HepG2 (cell line): ENCODE measurements around the gene PSMB9. TPM values are rescaled to one million over a fixed set of nuclear protein-coding genes. Genes with fewer than 3 reads are reported as not detected.

ENCODE experiments used
- ATAC-seq: fragments of 200-7000 bp; cut with Tn5 transposase; 3 replicates; pipeline ENCODE4 v1.9.1; 2020; ENCODE audit warnings: mild to moderate bottlenecking, moderate library complexity
- BruUV-seq: library from RNA; stranded (reverse); fragments of 400-500 nt; replicated peaks from 2 replicates; lab custom pipeline; 2021; lab: Mats Ljungman, UMichigan
- CTCF ChIA-PET: fragments of 300-600 bp; formaldehyde crosslinking; extraction: SDS; loops from one replicate; lab custom pipeline; 2021; ENCODE audit warnings: low total read pairs, inconsistent platforms, low intra/inter-chr PET ratio; lab: Yijun Ruan, JAX
- POLR2A ChIA-PET: fragments of 350-600 bp; sonication (Branson Sonifier 250); formaldehyde crosslinking; loops from one replicate; lab custom pipeline; 2020; ENCODE audit warnings: antibody characterized with exemption, inconsistent platforms; lab: Yijun Ruan, JAX
- DNase-seq: peaks from one replicate; pipeline ENCODE4 v3.0.0-alpha.2; 2015; ENCODE audit warnings: low spot score
- FAIRE-seq: peaks from 3 replicates; lab custom pipeline; 2011; peaks lifted over from hg19 to GRCh38; lab: Jason Lieb, UNC
- H2AFZ ChIP-seq: one replicate; pipeline ENCODE4 v1.6.1; 2011; ENCODE audit warnings: low read length, inconsistent platforms
- H3K27ac ChIP-seq: fragments of 300-600 bp; 3 replicates; pipeline ENCODE4 v1.8.0; 2011; ENCODE audit warnings: mixed run types, mild to moderate bottlenecking, mixed read lengths, low read length, inconsistent platforms; ENCODE audit not compliant: insufficient read depth; ENCODE audit errors: extremely low read length
- H3K27me3 ChIP-seq, 2 experiments: fragments of 200-600 bp in 1 of 2; 2 replicates in 1 of 2; 3 replicates in 1 of 2; pipeline versions ENCODE4 v1.6.0 to v1.8.0; 2011; ENCODE audit warnings: low read length in 2 of 2, mild to moderate bottlenecking in 2 of 2, moderate library complexity in 2 of 2, inconsistent platforms in 1 of 2; ENCODE audit not compliant: insufficient read depth in 2 of 2, control insufficient read depth in 1 of 2
- H3K36me3 ChIP-seq, 2 experiments: fragments of 200-600 bp in 1 of 2; replicated peaks in 1 of 2; 2 replicates in 1 of 2; 3 replicates in 1 of 2; pipeline versions ENCODE4 v1.5.1 to v1.8.0; 2011; ENCODE audit warnings: low read length in 2 of 2, inconsistent platforms in 1 of 2; ENCODE audit not compliant: insufficient read depth in 2 of 2, control insufficient read depth in 1 of 2
- H3K4me1 ChIP-seq: 2 replicates; pipeline ENCODE4 v1.5.1; 2012; ENCODE audit warnings: low read length, inconsistent platforms; ENCODE audit not compliant: insufficient read depth
- H3K4me2 ChIP-seq: 2 replicates; pipeline ENCODE4 v1.6.0; 2011; ENCODE audit warnings: low read depth, low read length, inconsistent platforms
- H3K4me3 ChIP-seq, 3 experiments: fragments of 200-600 bp in 1 of 3; sonication (generic), shearing (Covaris generic) in 1 of 3; replicated peaks in 1 of 3; 2 replicates each; pipeline ENCODE4 v1.5.1; 2011 to 2016; ENCODE audit warnings: low read length in 3 of 3, inconsistent platforms in 2 of 3, low read depth in 2 of 3, mild to moderate bottlenecking in 2 of 3, control low read depth in 1 of 3, mixed read lengths in 1 of 3; ENCODE audit not compliant: insufficient read depth in 1 of 3
- H3K79me2 ChIP-seq: one replicate; pipeline ENCODE4 v1.6.1; 2011; ENCODE audit warnings: low read length, inconsistent platforms; ENCODE audit not compliant: insufficient read depth
- H3K9ac ChIP-seq: 2 replicates; pipeline ENCODE4 v1.6.0; 2011; ENCODE audit warnings: mild to moderate bottlenecking, low read depth, low read length, inconsistent platforms; ENCODE audit not compliant: insufficient read depth
- H3K9me3 ChIP-seq: 2 replicates; pipeline ENCODE4 v1.5.1; 2012; ENCODE audit warnings: mild to moderate bottlenecking, low read length
- H4K20me1 ChIP-seq: 2 replicates; pipeline ENCODE4 v1.6.0; 2011; ENCODE audit warnings: inconsistent platforms, mild to moderate bottlenecking, low read length, moderate library complexity; ENCODE audit not compliant: insufficient read depth
- CEBPB ChIP-seq: IDR thresholded peaks from 2 replicates; pipeline ENCODE4 v1.6.1; 2011; ENCODE audit warnings: low read depth, low read length, improper control_type of control experiment, borderline replicate concordance
- CHD4 ChIP-seq: fragments of 200-600 bp; sonication (generic); IDR thresholded peaks from 2 replicates; pipeline ENCODE4 v1.7.0; 2017; ENCODE audit warnings: mild to moderate bottlenecking, low read length, borderline replicate concordance
- CSRNP1 ChIP-seq: sonication (generic); formaldehyde crosslinking; IDR thresholded peaks from 2 replicates; pipeline ENCODE4 v1.8.1; 2023; ENCODE audit warnings: mild to moderate bottlenecking, missing genetic modification reagents
- FOXK2 ChIP-seq: fragments of 450-650 bp; IDR thresholded peaks from 2 replicates; pipeline ENCODE4 v1.6.1; 2016
- POGZ ChIP-seq: sonication (generic); formaldehyde crosslinking; IDR thresholded peaks from 2 replicates; pipeline ENCODE4 v1.4.0; 2020; ENCODE audit warnings: mild to moderate bottlenecking, missing genetic modification reagents
- RAD51 ChIP-seq: fragments of 450-650 bp; IDR thresholded peaks from 2 replicates; pipeline ENCODE4 v1.6.1; 2016; ENCODE audit warnings: borderline replicate concordance
- RBAK ChIP-seq: sonication (generic); formaldehyde crosslinking; IDR thresholded peaks from 2 replicates; pipeline ENCODE4 v1.5.1; 2020; ENCODE audit warnings: mild to moderate bottlenecking, missing genetic modification reagents
- ZFP82 ChIP-seq: sonication (generic); formaldehyde crosslinking; IDR thresholded peaks from 2 replicates; pipeline ENCODE4 v1.5.1; 2020; ENCODE audit warnings: mild to moderate bottlenecking, missing genetic modification reagents, borderline replicate concordance
- ZNF121 ChIP-seq: sonication (generic); formaldehyde crosslinking; IDR thresholded peaks from 2 replicates; pipeline ENCODE4 v1.5.0; 2020; ENCODE audit warnings: mild to moderate bottlenecking, missing genetic modification reagents
- ZNF33A ChIP-seq: sonication (generic); formaldehyde crosslinking; IDR thresholded peaks from 2 replicates; pipeline ENCODE4 v1.5.1; 2020; ENCODE audit warnings: missing genetic modification reagents, mild to moderate bottlenecking, moderate library complexity, borderline replicate concordance
- ZNF550 ChIP-seq: sonication (generic); formaldehyde crosslinking; IDR thresholded peaks from 2 replicates; pipeline ENCODE4 v1.4.0; 2020; ENCODE audit warnings: mild to moderate bottlenecking, missing genetic modification reagents, borderline replicate concordance
- ZNF652 ChIP-seq: IDR thresholded peaks from 2 replicates; pipeline ENCODE4 v1.6.1; 2016; ENCODE audit warnings: low read depth, borderline replicate concordance
- ZNF772 ChIP-seq: sonication (generic); formaldehyde crosslinking; IDR thresholded peaks from 2 replicates; pipeline ENCODE4 v1.5.0; 2020; ENCODE audit warnings: mild to moderate bottlenecking, missing genetic modification reagents
- WGBS: methylation state at CpG from one replicate; pipeline ENCODE4 v1.1.6; 2017; ENCODE audit warnings: low lambda C conversion rate; 5-methylcytosine and 5-hydroxymethylcytosine counted together
- in situ Hi-C: cut with HindIII; loops from 2 replicates; pipeline ENCODE4 v1.10.0; 2017; ENCODE audit warnings: low pct_unique_long_range_greater_than_20kb; ENCODE audit not compliant: extremely low pct_ligation_motif_present
- intact Hi-C: fragments of 100-400 bp; cut with micrococcal nuclease; formaldehyde crosslinking; loops from one replicate; pipeline ENCODE4 v1.10.0; 2022; ENCODE audit not compliant: unreplicated experiment
- polyA plus RNA-seq, 8 experiments: library from polyadenylated mRNA; depleted of rRNA in 3 of 8; stranded (reverse) in 7 of 8; unstranded in 1 of 8; fragments of >200 nt; fragmentation: Illumina TruSeq in 4 of 8; extraction: Trizol in 4 of 8; gene quantifications; 2 replicates each; pipeline versions ENCODE4 v1.2.1 to v1.2.3, GENCODE V29; 2011 to 2016; ENCODE audit warnings: low read depth in 4 of 8, missing spikeins in 1 of 8, mixed read lengths in 1 of 8; ENCODE audit not compliant: insufficient read depth in 1 of 8
- total RNA-seq, 5 experiments: library from RNA; depleted of rRNA; stranded (reverse); fragments of >200 nt; fragmentation: Illumina TruSeq; extraction: Trizol; gene quantifications; 2 replicates each; pipeline ENCODE4 v1.2.3, GENCODE V29; 2016; ENCODE audit warnings: low read depth in 1 of 5
- TF ChIP-seq, protein P1 (sequence below): sonication (generic); formaldehyde crosslinking; IDR thresholded peaks from 2 replicates; pipeline ENCODE4 v1.8.0; 2022; ENCODE audit warnings: missing genetic modification reagents, mild to moderate bottlenecking, inconsistent platforms, borderline replicate concordance
- TF ChIP-seq, protein P2 (sequence below): sonication (generic); formaldehyde crosslinking; IDR thresholded peaks from 2 replicates; pipeline ENCODE4 v1.4.0; 2020; ENCODE audit warnings: missing genetic modification reagents

The PSMB9 gene
- total and polyA plus RNA-seq, 2 of the 13 experiments (the other 11 are each of a cell fraction or from before 2014, with no cell fraction given) = 15.6 to 16.0 TPM

GRCh38 chr6:32906539-32906938 is 52.5 kb downstream of the PSMB9 start:
- 0% methylated on average over 1 of the region's 1 CpG for WGBS
- in situ Hi-C loops (no loop called here), intact Hi-C loops (no loop called here)
- Histone ChIP-seq H2AFZ (no peak overlapping the region), H3K4me2 (no peak overlapping the region), H3K27ac (no peak overlapping the region), H4K20me1 (no peaks in the 10 kb centered on the region), H3K27me3 (peaks cover 0 to 8% of the 10 kb centered on the region in 2 experiments; a peak in 1 of 5 replicates), H3K36me3 (no peaks in the 10 kb centered on the region), H3K9ac (no peak overlapping the region), H3K4me3 (no peak overlapping the region), H3K79me2 (no peaks in the 10 kb centered on the region), H3K9me3 (no peaks in the 10 kb centered on the region), H3K4me1 (no peaks in the 10 kb centered on the region)
- ChIA-PET POLR2A (no interaction called here), CTCF (no interaction called here)
- FAIRE-seq = no peak
- BruUV-seq = no TSS peak
- ATAC-seq = no peak
- TF ChIP-seq, protein P1, sequence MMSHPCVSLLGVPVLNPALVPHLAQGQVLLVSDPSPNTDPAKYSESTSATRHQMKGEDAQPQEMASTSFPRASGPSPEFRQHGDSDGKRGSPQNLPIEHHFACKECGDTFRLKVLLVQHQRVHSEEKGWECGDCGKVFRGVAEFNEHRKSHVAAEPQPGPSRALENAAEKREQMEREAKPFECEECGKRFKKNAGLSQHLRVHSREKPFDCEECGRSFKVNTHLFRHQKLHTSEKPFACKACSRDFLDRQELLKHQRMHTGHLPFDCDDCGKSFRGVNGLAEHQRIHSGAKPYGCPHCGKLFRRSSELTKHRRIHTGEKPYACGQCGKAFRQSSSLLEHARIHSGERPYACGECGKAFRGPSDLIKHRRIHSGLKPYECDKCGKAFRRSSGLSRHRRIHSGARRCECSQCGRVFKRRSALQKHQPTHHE (CRISPR knock-in tag) = no peak
- TF ChIP-seq CEBPB = 0 out of 2 replicates have a peak, but pooled peaks have one; percentile 34
- DNase-seq = no peak

DNA sequence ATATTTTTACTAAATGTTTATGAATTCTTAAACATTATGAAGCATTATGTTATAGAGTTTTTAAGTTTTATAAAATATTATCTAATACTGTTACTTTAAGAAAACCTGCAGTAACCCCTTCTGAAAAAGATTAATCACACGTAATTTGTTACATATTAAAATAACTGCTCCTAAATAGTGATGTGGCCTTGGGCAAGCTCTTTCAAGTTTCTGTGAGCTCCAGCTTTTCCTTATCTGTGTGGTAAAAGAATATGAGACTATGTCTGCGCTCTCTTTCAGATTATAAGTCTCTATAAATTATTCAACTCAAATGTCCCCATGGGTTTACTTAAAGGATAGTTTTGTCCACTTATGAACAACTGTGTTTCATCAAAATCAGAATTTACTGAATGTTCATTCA is 54.9 kb downstream of the PSMB9 start:
- peaks cover 0 to 18% of the 10 kb centered on the region in 2 experiments; a peak in 2 of 5 replicates for H3K27me3 ChIP-seq
- no peak overlapping the region for H2AFZ ChIP-seq
- ChIA-PET CTCF (no interaction called here), POLR2A (no interaction called here)
- H3K79me2 ChIP-seq = no peaks in the 10 kb centered on the region
- H3K27ac ChIP-seq = no peak overlapping the region
- H3K36me3 ChIP-seq = no peaks in the 10 kb centered on the region
- no peaks in the 10 kb centered on the region for H3K9me3 ChIP-seq
- WGBS = 13% methylated on average over 2 of the region's 2 CpGs
- no TSS peak for BruUV-seq
- H3K9ac ChIP-seq = no peak overlapping the region
- no peaks in the 10 kb centered on the region for H4K20me1 ChIP-seq
- intact Hi-C loops = no loop called here
- H3K4me1 ChIP-seq = no peaks in the 10 kb centered on the region
- ATAC-seq (no peak), FAIRE-seq (no peak), DNase-seq (no peak)
- no peak overlapping the region for H3K4me2 ChIP-seq
- no peak overlapping the region for H3K4me3 ChIP-seq
- in situ Hi-C loops = no loop called here
- TF ChIP-seq, protein P2, sequence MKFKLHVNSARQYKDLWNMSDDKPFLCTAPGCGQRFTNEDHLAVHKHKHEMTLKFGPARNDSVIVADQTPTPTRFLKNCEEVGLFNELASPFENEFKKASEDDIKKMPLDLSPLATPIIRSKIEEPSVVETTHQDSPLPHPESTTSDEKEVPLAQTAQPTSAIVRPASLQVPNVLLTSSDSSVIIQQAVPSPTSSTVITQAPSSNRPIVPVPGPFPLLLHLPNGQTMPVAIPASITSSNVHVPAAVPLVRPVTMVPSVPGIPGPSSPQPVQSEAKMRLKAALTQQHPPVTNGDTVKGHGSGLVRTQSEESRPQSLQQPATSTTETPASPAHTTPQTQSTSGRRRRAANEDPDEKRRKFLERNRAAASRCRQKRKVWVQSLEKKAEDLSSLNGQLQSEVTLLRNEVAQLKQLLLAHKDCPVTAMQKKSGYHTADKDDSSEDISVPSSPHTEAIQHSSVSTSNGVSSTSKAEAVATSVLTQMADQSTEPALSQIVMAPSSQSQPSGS (CRISPR knock-in tag) = no peak
- TF ChIP-seq POGZ (CRISPR knock-in tag) (no peak), ZNF121 (CRISPR knock-in tag) (no peak), RBAK (CRISPR knock-in tag) (no peak), ZFP82 (CRISPR knock-in tag) (no peak), ZNF550 (CRISPR knock-in tag) (no peak), ZNF652 (no peak), ZNF772 (no peak), CSRNP1 (CRISPR knock-in tag) (no peak), ZNF33A (no peak), RAD51 (no peak), CHD4 (no peak), FOXK2 (no peak)
